CD4-positive, alpha-beta T cell treated with Interleukin-21 for 1 hour (primary cell): ENCODE measurements around the gene FAM241A.
"Not testable (repeated sequence)": the region's sequence is repeated elsewhere in the genome, so short reads cannot be mapped to it uniquely, and the experiment has no call there.

Experiments used
- DNase-seq: peaks from one replicate; pipeline ENCODE4 v3.0.0-alpha.2; 2020

Gene FAM241A

GRCh38 chr4:112176596-112176995, 31.3 kb downstream of the FAM241A start:
- DNase-seq, result no peak

- not testable (repeated sequence) for DNase-seq
Observed at GRCh38 chr4:112178741-112179140, 33.5 kb downstream of the FAM241A start.

DNA sequence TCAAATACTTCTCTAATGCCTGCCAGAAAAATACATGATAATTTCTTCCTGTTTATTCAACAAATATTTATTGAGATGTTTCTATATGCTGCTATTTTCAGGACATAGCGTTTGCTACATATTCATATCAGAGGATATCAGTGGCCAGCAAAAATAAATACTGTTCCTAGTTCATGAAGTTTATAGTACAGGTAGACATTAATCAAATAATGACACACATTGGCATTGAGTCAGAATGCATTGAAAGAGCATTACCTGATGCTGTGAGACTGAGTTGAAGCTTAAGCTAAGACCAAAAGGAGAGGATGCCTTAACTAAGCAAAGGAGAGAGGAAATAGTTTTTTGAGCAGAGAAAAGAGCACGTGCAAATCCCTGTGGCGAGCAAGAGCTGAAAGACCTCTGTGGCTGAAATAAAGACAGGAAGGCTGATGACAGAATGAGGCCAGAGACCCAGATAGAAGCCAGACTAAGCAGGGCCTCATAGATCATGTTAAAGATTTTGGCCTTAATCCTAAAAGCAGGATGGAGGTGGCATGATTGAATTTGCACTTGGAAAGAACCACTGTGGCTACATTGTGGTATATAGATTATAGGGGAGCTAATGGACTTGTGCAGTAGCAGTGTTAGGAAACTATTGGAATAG, 36.2 kb downstream of the FAM241A start:
- DNase-seq, result no peak

- DNase-seq, result no peak
Observed at GRCh38 chr4:112182604-112183003, 37.4 kb downstream of the FAM241A start.

DNA sequence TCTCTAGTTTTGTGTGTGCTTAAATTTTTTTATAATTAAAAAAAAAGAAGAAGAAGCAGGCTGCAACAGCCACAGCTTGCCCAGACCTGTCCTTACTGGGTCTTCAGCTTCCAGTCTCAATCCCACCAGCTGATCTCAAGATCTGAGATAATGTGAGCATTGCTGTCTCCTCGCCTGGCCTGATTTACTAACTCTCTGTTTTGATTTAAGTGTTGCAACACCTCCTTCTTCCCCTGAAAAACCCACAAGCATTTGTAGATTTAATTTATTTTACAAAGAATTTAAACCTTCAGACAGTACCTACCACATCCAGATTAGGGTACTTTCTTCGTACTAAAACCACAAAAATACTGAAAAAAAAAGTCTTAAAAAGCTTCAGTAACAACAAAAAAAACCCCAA, 38.0 kb downstream of the FAM241A start:
- DNase-seq, result peak; percentile 23

DNA sequence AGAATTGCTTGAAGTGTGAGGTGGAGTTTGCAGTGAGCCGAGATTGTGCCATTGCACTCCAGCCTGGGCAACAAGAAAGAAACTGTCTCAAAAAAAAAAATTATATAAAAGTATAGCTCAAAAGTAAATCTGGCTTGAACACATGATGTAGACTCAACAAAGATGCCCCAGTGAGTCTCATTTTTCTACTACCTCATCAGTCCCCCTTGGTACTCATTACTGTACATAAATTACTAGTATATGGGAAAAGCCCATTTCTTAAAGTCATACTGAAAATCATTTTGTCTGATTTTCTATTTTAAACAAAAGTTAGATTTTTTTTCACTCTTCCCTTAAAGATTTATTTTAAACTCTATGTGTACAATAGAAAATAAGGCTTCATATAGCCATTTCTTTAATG, 39.2 kb downstream of the FAM241A start:
- DNase-seq, result no peak

DNA sequence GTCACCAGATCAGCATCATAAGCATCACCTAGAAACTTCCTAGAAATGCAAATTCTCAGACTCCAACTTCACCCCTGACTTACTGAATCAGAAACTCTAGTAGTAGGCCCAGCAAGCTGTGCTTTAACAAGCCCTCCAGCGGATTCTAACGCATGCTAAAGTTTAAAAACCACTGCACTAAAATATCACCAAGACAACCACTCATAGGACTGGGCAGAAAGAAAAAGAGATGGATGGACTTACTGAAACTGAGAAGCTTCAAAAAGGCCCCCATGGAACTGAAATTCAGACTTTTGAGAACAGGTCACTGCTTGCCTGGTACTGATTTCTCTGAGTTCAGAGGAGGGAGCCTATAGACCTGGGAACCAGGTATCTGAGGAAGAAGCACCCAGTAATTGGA, 40.1 kb downstream of the FAM241A start:
- no peak for DNase-seq

GRCh38 chr4:112185740-112186670, 40.8 kb downstream of the FAM241A start:
- no peak for DNase-seq

- DNase-seq, result peak; percentile 10
Observed at GRCh38 chr4:112189754-112190153, 44.5 kb downstream of the FAM241A start.

DNA sequence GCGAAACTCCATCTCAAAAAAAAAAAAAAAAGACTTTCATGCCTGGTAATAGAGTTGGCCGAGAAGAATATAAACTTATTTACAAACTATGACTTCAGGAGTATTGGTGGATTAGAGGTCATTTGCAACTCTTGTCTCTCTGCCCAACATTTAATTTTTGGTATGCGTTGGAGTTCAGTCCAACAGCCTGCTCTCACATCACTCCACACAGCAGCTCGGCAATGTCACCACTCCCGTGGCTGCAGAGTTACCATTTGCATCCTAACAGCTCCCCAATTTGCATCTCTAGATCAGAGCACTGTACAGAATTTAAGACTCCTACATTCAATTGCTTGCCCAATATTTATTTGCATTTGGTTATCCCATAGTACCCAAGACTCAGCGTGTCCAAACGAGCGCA, 45.4 kb downstream of the FAM241A start:
- no peak for DNase-seq

GRCh38 chr4:112196461-112196860, 51.2 kb downstream of the FAM241A start:
- no peak for DNase-seq

DNA sequence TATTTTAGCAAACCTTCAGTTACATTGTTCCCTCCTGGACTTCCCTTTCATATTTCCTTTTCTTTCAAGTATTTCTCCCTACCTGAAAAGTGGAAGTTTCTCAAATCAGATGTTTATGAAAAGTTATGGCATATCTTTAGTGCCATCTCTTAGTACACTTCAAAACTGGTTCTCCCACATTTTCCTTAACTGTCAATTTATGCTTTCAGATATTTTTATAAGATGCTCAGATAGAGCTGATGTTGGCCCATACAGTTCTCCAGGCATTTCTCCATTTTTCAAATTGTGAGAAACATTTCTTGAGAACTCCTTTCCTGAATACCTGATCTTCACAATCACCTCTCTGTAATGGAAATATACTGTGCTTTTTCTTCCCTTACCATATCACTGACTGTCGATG, 53.8 kb downstream of the FAM241A start:
- no peak for DNase-seq

- no peak for DNase-seq
Observed at GRCh38 chr4:112201915-112202505, 56.8 kb downstream of the FAM241A start.

- no peak for DNase-seq
Observed at GRCh38 chr4:112203593-112203992, 58.3 kb downstream of the FAM241A start.

DNA sequence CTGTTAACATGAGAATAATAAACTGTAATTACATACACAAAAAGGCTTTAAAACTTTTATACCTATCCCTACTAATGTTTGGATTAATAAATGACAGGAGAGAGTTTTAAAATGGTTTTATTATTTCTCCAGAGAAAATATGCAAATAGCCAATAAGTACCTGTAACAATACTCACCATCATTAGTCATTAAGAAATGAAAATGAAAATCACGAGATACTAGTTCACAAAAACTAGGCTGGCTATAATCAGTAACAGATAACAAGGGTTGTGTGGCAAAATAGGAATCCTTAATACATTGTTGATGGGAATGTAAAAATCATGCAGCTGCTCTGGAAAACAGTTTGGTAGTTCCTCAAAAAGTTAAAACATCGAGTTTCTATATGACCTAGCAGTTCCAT, 61.2 kb downstream of the FAM241A start:
- DNase-seq, result no peak

GRCh38 chr4:112208137-112209095, 63.2 kb downstream of the FAM241A start:
- DNase-seq, result not testable (repeated sequence)

DNA sequence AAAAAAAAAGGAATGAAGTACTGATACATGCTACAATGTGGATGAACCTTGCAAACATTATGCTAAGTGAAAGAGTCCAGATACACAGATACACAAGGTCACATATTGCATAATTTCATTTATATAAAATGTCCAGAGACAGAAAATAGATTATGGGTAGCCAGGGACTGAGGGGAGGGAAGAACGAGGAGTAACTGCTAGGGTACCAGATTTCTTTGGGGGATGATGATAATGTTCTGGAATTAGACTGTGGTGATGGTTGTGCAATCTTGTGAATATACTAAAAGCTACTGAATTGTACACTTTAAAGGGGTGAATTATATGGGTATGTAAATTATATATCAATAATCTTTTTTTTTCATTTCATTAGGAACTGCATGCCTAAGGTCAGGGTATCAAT, 65.5 kb downstream of the FAM241A start:
- DNase-seq, result no peak

GRCh38 chr4:112213091-112213490, 67.8 kb downstream of the FAM241A start:
- DNase-seq, result no peak

DNA sequence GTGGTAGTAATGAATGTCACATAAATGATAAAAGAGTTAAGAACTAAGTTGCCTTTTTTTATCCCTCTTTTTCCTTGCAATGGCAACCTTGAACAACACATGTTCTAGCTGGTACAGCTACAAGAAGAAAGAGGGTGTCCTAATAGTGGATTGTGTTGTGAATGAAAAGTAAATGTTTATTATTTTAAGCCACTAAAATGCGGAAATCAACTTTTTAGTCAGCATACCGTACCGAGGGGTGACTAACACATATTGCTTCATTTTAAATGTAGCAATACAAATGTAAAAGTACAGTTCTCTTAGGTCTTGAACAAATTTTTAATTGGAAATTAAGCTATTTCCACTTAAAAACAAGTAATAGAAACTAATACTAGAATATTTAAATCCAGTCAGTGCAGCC, 68.6 kb downstream of the FAM241A start:
- no peak for DNase-seq

GRCh38 chr4:112214390-112215264, 69.4 kb downstream of the FAM241A start:
- DNase-seq, result peak; percentile 41

- DNase-seq, result no peak
Observed at GRCh38 chr4:112219826-112220366, 74.6 kb downstream of the FAM241A start.
